GM19372 (cell line): ENCODE results near the gene RPL13A.

Experiments
- ATAC-seq: cut with Tn5 transposase; IDR thresholded peaks from one replicate; pipeline ENCODE4 v1.9.1; 2021; ENCODE audit warnings: mild to moderate bottlenecking, low read depth, moderate library complexity; ENCODE audit not compliant: unreplicated experiment

The RPL13A gene

DNA sequence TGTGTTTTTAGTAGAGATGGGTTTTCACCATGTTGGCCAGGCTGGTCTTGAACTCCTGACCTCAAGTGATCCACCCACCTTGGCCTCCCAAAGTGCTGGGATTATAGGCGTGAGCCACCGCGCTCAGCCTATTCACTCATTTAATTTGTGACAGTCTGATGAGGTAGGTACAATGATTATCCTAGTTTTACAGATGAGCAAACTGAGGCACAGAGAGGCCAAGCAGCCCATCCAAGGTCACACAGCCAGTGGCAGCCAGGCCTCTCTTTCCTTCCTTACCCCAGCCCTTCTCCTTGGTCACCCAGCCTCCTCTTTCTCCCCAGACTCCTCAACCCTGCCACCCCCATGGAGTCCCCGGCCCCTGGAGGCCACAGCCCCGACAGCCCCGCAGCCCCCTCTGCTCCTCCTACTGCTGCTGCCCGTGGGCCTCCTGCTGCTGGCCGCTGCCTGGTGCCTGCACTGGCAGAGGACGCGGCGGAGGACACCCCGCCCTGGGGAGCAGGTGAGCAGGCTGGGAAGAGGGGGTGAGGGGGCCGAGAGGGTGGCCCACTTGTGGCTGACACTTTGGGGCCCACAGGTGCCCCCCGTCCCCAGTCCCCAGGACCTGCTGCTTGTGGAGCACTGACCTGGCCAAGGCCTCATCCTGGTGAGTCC lies 7.3 kb upstream of the RPL13A start:
- no peak for ATAC-seq

DNA sequence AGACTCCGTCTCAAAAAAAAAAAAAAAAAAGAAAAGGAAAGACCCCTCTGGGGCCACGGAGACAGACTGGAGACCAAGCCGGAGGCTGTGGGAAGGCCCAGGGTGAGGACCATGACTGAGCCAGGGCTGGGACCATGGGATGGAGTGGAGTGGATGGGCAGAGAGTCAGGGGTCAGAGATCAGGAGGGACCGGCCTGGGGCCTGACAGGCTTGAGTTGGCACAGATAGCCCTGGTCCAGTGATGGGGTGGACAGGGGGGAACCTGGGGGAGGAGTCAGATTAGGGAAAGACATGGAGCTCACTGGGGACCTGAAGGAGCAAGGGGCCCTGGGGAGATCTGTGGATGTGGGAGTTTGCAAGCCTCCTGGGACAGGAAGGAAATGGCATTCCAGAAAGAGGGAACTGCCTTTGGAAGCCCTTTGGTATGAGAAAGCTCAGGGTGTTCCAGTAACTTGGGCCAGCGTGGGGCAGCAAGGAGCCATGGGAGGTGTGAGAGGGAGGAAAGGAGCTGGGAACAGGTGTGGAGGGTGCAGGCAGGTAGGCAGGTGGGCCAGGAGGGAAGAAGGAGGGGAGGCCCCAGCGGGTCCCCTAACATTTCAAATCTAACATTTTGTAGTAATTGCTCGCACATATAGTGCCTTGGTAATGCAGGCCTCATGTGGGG lies 6.3 kb upstream of the RPL13A start:
- ATAC-seq, result no peak

DNA sequence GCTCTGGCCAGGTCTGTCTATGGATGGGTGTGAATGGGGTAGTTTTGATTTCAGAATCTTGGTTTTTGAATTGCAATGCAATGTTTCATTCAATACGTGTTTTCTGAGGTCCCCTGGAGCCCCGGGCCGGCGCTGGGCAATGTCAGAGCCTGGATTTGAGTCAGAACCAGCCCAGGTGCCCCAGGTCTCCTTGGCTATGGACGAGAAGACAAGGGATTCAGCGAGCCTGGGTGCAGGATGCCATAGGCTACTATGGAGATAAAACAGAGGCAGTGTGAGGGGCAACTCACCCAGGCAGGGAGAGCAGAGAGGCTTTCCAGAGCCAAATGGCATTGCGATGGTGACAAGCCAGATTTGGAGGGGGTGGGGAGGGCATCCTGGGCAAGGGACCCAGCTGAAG lies 1.2 kb upstream of the RPL13A start:
- no peak for ATAC-seq

DNA sequence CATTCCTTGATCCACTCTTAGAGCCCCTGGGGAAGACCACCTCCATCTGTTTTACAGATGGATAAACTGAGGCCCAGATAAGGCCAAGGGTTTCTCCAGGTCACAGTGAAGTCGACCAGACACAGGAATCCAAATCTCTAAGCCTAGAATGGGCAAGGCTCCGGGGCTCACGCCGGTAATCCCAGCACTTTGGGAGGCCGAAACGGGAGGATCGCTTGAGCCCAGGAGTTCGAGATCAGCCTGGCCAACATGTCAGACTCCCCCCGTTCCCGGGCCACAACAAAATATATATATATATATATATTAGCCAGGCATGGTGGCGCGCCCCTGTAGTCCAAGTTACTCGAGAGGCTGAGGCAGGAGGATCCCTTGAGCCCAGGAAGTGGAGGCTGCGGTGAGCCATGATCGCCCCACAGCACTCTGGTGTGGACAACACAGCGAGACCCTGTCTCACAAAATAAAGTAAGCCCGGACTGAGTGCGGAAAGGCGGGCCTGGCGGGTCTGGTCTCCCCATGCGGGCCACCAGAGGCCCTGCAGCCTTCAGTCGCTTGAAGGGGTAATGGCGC lies 615 bp upstream of the RPL13A start:
- ATAC-seq, result no peak

DNA sequence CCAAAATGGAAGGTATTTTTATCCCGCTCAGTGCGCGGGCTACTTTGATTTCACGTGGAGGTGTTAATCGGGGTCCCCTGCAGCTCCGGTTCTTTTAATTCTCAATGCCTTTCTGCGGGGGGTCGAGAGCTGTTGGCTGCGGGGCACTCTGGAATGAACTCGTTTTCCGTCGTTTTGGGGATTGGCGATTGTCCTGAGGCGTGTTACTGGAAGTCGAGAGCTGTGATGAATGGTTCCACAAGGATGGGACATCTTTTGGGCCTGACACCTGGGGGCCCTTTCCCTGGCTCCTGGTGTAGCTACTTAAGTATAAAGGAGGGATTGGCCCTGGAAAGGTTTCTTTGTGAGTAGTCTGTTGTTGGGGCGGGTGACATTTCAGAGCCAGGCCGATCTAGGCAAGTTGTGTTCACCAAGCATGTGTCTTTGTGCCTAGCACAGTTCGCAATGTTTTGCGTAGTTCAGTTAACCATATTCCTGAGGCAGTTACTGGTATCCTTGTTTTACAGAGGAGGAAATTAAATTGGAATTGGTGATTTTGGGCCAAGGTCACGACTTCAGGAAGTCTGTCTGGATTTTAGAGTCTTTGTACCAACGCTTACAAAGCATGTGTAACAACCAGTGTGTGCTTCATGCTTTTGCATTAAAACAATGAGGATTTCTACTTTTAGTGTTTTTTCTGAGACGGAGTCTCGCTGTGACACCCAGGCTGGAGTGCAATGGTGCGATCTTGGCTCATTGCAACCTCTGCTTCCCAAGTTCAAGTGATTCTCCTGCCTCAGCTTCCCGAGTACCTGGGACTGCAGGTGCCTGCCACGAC lies 846 bp downstream of the RPL13A start:
- ATAC-seq, result no peak

DNA sequence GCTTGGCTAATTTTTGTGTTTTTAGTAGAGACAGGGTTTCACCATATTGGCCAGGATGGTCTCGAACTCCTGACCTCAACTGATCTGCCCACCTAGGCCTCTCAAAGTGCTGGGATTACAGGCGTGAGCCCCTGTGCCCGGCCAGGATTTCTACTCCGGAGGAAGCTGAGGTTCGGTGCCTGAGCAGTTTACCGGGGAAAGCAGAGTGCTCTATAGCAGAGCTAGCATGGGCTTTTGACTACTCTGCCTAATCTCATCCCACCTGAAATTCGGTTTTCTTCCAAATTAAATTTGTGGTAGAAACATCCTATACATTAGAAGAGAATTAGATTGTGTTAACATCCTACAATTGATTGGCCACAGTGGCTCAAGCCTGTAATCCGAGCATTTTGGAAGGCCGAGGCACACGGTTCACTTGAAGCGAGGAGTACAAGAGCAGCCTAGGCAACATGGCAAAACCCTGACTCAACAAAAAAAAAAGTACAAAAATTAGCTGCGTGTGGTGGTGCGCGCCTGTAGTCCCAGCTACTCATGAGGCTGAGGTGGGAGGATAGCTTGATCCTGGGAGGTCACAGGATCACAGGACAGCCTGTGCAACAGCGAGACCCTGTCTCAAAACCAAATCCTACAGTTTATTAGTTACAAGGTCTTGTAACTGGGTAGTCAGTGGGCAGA lies 1.6 kb downstream of the RPL13A start:
- no peak for ATAC-seq

DNA sequence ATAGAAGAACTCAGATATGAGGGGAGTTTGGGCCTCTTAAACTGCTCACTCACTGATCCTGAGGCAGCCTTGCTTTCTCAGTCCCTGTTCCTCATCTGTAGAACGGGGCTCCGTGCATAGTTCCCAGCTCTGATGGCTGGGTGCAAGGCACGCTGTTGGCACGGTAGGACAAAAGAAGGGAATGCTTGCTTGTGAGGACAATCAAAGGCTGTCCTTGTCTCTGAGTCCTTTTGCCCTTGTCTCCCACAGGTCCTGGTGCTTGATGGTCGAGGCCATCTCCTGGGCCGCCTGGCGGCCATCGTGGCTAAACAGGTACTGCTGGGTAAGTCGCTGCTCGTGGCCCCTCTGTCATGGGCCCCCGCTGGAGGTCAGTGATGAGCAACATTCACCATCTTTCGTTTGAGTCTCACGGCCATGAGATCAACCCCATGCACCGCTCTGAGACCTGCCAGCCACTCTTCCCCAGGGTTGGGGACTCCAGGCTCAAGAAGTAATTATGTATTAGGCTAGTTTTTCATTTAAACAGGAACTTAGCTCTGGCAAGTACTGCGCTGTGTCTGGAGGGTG lies 2.3 kb downstream of the RPL13A start:
- no peak for ATAC-seq

DNA sequence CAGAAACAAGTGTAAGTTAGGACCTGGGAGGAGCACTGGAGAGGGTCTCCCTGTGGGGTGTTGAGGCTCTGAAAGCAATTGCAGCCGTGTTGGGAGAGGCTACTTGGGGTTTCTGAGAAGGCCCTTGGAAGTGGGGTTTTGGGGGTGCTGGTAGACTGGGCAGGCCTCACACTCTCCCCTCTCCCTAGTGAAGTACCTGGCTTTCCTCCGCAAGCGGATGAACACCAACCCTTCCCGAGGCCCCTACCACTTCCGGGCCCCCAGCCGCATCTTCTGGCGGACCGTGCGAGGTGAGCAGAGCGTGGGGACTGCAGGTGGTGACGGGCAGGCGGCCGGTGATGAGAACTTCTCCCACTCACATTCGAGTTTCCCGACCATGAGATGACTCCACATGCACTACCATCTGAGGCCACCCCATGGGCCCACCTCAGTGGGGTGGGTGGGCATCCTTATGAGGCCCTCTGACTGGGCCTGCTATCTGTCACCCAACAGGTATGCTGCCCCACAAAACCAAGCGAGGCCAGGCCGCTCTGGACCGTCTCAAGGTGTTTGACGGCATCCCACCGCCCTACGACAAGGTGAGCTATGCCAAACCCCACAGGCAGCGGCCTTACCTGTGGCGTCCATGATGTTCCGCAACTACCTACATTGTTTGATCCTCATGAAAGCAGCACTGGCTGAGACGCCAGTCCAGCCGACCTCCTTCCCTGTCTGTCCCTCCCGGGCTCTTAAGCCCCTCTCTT lies 3.0 kb downstream of the RPL13A start:
- no peak for ATAC-seq

DNA sequence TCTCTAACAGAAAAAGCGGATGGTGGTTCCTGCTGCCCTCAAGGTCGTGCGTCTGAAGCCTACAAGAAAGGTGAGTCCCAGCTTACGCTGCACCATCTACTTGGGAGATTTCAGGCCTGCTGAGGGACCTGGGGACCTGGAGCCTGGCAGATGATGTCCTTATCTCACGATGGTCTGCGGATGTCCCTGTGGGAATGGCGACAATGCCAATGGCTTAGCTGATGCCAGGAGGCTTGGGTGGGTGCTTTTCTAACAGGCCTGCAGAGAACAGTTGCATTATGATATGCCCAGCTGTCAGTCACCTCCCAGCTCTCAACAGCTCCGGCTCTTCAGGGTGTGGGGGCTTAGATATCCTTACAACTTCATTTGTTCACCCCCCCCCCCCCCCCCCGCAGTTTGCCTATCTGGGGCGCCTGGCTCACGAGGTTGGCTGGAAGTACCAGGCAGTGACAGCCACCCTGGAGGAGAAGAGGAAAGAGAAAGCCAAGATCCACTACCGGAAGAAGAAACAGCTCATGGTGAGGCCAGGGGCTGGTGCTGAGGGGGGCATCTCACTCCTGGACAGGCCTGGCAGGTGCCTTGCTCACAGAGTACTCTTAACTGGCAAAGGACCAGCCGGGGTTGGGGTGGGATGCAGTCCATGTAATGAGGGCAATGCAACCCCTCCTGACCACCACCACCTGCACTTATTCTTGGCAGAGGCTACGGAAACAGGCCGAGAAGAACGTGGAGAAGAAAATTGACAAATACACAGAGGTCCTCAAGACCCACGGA lies 3.8 kb downstream of the RPL13A start:
- no peak for ATAC-seq

DNA sequence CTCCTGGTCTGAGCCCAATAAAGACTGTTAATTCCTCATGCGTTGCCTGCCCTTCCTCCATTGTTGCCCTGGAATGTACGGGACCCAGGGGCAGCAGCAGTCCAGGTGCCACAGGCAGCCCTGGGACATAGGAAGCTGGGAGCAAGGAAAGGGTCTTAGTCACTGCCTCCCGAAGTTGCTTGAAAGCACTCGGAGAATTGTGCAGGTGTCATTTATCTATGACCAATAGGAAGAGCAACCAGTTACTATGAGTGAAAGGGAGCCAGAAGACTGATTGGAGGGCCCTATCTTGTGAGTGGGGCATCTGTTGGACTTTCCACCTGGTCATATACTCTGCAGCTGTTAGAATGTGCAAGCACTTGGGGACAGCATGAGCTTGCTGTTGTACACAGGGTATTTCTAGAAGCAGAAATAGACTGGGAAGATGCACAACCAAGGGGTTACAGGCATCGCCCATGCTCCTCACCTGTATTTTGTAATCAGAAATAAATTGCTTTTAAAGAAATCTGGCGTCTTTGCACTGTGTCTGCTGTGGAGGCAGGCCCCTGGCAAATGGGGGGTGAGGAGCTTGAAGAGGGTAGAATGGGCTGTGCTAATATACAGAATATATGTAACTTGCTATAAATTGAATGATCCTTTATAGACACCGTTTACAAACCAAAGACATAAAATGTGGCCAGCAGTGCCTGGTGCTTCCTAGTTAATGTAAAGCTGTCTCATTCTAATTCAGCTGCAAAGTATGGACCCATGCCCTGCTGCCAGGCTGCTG lies 4.6 kb downstream of the RPL13A start:
- no peak for ATAC-seq

DNA sequence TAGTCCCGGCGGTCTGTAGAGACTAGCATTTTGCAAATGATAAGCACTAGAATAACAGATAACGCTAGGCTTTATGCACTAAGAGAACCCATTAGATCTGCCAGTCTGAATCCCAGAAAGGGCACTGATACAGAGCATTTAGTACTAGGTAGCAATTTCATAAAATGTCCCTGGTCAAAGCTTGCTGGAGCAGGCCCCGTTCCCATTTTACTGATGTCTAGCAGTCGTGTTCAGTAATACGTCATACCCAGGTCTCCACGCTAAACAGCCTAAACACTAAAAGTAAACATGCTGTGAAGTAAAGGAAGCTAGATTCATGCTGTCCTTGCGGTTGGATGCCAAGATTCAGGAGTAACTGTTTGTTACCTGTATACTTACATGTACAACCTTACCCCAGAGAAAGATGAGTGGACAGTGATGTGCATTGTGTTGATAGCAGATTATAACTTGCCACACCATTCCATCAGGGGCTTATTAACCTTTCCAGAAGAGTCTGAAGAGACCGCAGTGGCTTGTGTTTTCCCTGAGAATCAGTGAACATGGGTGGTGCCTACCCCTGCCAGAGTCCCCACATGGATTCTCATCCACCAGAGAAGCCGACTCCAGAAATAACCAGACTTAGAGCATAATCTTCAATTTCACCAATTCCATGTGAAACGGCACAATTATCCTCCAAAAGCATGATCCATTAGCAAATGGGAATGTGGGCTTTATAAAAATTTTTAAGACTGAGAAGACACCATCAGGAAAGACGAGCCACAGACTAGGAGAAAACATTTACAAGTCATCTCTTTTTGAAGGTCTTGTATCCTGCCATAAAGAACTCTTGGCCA lies 5.4 kb downstream of the RPL13A start:
- ATAC-seq, result no peak

DNA sequence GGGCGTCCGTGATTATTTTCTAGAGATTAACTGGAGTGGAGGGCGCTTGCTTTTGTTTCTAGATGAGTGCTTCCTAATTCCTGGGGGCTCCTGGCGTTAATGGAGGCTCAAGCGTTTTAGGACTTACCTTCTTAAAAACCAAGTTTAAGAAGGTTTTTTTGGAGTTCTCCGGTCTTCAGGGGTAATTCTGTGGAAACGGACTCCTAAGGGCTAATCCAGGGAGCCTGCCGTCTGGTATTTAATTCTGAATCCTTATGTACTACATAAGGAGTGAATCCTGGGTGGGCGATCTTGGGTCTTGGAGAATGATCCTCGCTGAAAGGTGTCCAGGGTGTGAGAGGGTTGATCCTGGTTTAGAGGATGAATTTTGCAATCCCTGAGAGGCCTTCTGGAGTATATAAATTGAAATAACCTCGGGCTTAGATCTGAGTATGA lies 9.2 kb downstream of the RPL13A start:
- no peak for ATAC-seq

DNA sequence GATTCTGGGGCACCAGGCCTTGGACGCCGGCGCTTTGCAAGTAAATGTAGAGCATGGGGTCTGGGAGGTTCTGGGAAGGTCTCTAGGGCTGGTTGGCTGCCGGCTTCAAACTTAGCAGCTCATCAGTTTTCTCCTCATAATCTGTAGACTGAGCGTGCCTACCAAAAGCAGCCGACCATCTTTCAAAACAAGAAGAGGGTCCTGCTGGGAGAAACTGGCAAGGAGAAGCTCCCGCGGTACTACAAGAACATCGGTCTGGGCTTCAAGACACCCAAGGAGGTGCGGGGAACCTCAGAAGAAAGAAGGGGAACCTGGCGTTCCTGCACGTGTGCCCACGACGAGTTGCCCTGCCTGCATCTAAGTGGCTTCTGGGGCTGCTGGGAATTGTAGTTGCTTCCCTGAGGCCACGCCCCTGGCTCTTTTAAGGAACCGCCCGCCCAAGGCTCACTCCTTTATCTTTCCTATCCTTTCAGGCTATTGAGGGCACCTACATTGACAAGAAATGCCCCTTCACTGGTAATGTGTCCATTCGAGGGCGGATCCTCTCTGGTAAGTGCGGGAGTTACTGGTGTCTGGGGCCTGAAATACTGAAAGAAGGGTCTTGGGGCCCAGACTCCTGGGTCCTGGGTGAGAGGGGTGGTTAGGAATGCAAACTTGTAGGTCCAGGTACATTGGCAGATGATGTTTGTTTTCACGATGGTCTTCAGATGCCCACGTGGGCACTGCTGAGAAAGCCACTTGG lies 9.8 kb downstream of the RPL13A start:
- no peak for ATAC-seq

DNA sequence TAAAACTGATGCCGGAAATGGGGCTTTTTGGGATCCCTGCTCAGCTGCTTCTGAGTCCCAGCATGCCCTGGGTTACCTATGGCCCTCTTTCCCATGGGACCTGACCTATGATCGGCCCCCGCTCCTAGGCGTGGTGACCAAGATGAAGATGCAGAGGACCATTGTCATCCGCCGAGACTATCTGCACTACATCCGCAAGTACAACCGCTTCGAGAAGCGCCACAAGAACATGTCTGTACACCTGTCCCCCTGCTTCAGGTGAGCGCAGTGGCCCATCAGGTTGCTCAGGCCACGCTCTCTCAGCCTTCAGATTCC lies 10.3 kb downstream of the RPL13A start:
- no peak for ATAC-seq

DNA sequence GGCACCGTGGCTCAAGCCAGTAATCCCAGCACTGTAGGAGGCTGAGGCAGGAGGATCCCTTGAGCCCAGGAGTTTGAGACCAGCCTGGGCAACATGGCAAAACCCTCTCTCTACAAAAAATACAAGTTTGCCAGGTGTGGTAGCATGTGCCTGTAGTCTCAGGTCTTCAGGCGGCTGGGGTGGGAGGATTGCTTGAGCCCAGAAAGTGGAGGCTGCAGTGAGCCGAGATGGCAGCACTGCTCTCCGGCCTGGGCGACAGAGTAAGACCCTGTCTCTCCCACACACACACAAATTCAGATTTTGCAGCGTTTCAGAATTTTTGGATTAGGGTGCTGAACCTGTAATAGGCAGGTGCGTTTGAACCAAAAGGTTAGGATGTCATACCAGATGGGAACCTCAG lies 11.1 kb downstream of the RPL13A start:
- no peak for ATAC-seq

DNA sequence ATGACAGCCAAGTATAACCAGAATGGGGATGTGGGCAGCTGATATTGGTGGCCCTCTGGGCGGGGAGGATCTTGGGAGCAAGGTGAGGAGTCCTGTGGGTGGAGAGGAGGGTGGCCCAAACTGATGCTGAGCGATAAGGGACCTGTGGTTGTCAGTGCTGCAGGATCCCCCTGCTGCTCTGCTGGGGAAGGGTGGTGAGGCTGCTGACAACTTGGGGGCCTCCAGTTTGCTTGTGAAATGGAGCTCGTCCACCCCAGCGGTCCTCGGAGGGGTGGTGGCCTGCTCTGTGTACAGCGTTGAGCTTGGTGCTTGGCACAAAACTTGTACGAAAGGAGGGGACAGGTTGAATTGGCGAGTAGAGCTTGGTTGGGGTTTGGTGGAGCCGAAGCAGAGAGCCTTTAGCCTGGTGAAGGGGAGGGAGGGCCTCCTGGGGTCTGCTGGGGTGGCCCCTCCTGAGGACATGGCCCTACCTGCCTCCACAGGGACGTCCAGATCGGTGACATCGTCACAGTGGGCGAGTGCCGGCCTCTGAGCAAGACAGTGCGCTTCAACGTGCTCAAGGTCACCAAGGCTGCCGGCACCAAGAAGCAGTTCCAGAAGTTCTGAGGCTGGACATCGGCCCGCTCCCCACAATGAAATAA lies 11.7 kb downstream of the RPL13A start:
- no peak for ATAC-seq
